ENCODE data around the gene RNF207. TPM values are rescaled to one million over a fixed set of nuclear protein-coding genes. Genes with fewer than 3 reads are reported as not detected.
A peak's percentile ranks its signal among the peaks of the same experiment; 100 is the strongest.

The RNF207 gene
- total and polyA plus RNA-seq, 2 of the 13 experiments (the other 11 are each of a cell fraction or from before 2014, with no cell fraction given): 9.8 to 15.9 TPM

DNA sequence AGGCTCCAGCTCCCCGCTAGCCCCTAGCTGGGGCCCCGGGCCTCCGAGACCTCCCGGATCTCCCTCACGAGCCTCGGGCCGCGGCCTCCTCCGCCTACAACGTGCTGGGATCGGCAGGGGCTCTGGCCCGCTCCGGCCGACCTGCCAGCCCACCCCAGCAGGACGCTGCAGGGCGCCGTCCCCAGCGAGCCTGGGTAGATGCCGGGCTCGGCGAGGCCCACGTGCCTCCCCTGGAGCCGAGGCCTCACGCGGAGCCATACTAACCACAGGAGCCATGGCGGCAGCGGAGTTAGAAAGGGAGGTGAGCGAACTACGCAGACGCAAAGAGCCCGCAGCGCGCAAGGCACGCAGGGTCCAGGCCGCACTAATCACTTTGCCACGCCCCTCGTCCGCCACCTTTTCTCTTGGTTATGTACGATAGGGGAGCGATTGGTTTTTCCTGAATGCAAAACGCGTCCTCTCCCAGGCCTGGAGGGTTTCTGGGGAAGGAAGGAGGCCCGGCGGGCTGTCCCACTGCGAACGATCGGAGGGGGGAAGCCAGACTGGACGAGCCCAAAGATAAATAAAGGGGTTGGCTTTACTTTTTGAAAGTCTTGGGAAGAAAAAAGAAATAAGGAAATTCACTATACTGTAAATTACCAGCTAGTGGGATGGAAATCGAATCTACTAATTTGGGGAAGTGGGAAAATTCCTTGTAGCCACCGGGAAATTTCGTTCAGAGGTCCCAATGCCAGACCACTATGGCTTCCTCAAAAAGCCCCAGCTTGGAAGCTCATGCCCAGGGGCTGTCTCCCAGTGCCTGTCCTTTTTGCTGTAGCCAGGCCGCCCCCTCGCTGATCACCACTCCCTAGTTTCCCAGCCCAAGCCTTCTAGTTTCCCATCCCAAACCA is 6.4 kb upstream of the RNF207 start, which contains the start of gene RPL22 (continued):
- TF ChIP-seq, protein P1, sequence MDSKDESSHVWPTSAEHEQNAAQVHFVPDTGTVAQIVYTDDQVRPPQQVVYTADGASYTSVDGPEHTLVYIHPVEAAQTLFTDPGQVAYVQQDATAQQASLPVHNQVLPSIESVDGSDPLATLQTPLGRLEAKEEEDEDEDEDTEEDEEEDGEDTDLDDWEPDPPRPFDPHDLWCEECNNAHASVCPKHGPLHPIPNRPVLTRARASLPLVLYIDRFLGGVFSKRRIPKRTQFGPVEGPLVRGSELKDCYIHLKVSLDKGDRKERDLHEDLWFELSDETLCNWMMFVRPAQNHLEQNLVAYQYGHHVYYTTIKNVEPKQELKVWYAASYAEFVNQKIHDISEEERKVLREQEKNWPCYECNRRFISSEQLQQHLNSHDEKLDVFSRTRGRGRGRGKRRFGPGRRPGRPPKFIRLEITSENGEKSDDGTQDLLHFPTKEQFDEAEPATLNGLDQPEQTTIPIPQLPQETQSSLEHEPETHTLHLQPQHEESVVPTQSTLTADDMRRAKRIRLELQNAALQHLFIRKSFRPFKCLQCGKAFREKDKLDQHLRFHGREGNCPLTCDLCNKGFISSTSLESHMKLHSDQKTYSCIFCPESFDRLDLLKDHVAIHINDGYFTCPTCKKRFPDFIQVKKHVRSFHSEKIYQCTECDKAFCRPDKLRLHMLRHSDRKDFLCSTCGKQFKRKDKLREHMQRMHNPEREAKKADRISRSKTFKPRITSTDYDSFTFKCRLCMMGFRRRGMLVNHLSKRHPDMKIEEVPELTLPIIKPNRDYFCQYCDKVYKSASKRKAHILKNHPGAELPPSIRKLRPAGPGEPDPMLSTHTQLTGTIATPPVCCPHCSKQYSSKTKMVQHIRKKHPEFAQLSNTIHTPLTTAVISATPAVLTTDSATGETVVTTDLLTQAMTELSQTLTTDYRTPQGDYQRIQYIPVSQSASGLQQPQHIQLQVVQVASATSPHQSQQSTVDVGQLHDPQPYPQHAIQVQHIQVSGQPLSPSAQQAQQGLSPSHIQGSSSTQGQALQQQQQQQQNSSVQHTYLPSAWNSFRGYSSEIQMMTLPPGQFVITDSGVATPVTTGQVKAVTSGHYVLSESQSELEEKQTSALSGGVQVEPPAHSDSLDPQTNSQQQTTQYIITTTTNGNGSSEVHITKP (CRISPR knock-in tag; IDR thresholded peaks at IDR 0.05; ENCODE audit: low read depth): peak; percentile 100
- TF ChIP-seq DMAP1 (CRISPR knock-in tag; IDR thresholded peaks at IDR 0.05) (peak; percentile 99), HOXA7 (CRISPR knock-in tag; IDR thresholded peaks at IDR 0.05) (no peak), RFX1 (IDR thresholded peaks at IDR 0.05) (no peak), REL (CRISPR knock-in tag; conservative IDR thresholded peaks at IDR 0.05) (0 out of 2 replicates have a peak, but pooled peaks have one; percentile 47), CHCHD3 (CRISPR knock-in tag; IDR thresholded peaks at IDR 0.05) (no peak), GPBP1L1 (CRISPR knock-in tag; IDR thresholded peaks at IDR 0.05) (no peak), MEIS2 (CRISPR knock-in tag; IDR thresholded peaks at IDR 0.05) (peak; percentile 75; the same call in 1 of the 2 replicates), ZNF354B (CRISPR knock-in tag; IDR thresholded peaks at IDR 0.05) (0 out of 2 replicates have a peak, but pooled peaks have one; percentile 75), TP53 (CRISPR knock-in tag; conservative IDR thresholded peaks at IDR 0.05) (0 out of 2 replicates have a peak, but pooled peaks have one; percentile 74), TCF12 (IDR thresholded peaks at IDR 0.05) (no peak), TCF12 (CRISPR knock-in tag; IDR thresholded peaks at IDR 0.05) (peak; percentile 15; the same call in 1 of the 2 replicates), NFKB2 (CRISPR knock-in tag; IDR thresholded peaks at IDR 0.05; ENCODE audit: borderline replicate concordance) (peak; percentile 84), ARID2 (CRISPR knock-in tag; IDR thresholded peaks at IDR 0.05; ENCODE audit: borderline replicate concordance) (0 out of 2 replicates have a peak, but pooled peaks have one; percentile 26), ZNF644 (CRISPR knock-in tag; IDR thresholded peaks at IDR 0.05; ENCODE audit: low read depth) (no peak), HES4 (CRISPR knock-in tag; IDR thresholded peaks at IDR 0.05; ENCODE audit: borderline replicate concordance) (peak; percentile 75), MIER2 (CRISPR knock-in tag; IDR thresholded peaks at IDR 0.05) (peak; percentile 70; the same call in 1 of the 2 replicates), ISX (CRISPR knock-in tag; conservative IDR thresholded peaks at IDR 0.05) (peak; percentile 71; the same call in 1 of the 2 replicates), ZNF790 (CRISPR knock-in tag; IDR thresholded peaks at IDR 0.05; ENCODE audit: borderline replicate concordance) (0 out of 2 replicates have a peak, but pooled peaks have one; percentile 72), PHF20 (CRISPR knock-in tag; IDR thresholded peaks at IDR 0.05) (peak; percentile 91), SP5 (CRISPR knock-in tag; IDR thresholded peaks at IDR 0.05; ENCODE audit: borderline replicate concordance, low read depth) (peak; percentile 95)
- TF ChIP-seq, protein P2, sequence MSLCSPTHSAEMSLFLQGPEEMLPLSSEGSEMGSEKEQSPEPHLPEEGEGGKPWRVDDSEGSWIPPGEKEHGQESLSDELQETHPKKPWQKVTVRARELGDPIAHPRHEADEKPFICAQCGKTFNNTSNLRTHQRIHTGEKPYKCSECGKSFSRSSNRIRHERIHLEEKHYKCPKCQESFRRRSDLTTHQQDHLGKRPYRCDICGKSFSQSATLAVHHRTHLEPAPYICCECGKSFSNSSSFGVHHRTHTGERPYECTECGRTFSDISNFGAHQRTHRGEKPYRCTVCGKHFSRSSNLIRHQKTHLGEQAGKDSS (CRISPR knock-in tag; IDR thresholded peaks at IDR 0.05; ENCODE audit: borderline replicate concordance, low read depth): 0 out of 2 replicates have a peak, but pooled peaks have one; percentile 70
- TF ChIP-seq, protein P3, sequence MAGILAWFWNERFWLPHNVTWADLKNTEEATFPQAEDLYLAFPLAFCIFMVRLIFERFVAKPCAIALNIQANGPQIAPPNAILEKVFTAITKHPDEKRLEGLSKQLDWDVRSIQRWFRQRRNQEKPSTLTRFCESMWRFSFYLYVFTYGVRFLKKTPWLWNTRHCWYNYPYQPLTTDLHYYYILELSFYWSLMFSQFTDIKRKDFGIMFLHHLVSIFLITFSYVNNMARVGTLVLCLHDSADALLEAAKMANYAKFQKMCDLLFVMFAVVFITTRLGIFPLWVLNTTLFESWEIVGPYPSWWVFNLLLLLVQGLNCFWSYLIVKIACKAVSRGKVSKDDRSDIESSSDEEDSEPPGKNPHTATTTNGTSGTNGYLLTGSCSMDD (CRISPR knock-in tag; IDR thresholded peaks at IDR 0.05): no peak
